ENCODE results near the gene THSD4. TPM values are rescaled to one million over a fixed set of nuclear protein-coding genes. Genes with fewer than 3 reads are reported as not detected.
A peak's percentile ranks its signal among the peaks of the same experiment; 100 is the strongest.

Gene THSD4
- total RNA-seq, 1 experiment from 2014 or later = 24.2 TPM

DNA sequence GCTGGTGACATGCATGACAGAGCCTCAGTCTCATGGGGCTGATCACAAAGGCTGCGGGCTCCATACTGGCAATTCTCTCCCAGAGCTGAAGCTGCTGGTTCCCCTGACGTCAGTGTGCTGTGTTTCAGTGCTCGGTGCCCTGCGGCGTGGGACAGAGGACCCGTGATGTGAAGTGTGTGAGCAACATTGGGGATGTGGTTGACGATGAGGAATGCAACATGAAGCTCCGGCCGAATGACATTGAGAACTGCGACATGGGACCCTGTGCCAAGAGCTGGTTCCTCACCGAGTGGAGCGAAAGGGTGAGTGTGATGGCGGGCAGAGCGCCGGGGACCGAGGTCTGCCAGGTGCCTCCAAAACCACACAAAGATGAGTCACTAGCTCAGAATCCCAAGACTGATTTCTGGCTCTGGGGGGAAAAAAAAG is 633.0 kb downstream of the THSD4 start:
- peak; percentile 59 for DNase-seq
- Mint-ChIP-seq H3K9me3 (ENCODE audit: low read depth, unreplicated experiment) (no peaks in the 10 kb centered on the region), H3K4me1 (ENCODE audit: low read depth, unreplicated experiment) (peaks cover 86% of the 10 kb centered on the region), H3K27me3 (ENCODE audit: unreplicated experiment) (no peaks in the 10 kb centered on the region), H3K27ac (ENCODE audit: unreplicated experiment) (peak overlapping the region; percentile 95), H3K4me3 (ENCODE audit: low read depth, unreplicated experiment) (peak overlapping the region; percentile 39), H3K36me3 (ENCODE audit: insufficient read depth, unreplicated experiment) (peaks cover 20% of the 10 kb centered on the region)
- TF ChIP-seq, protein P1, sequence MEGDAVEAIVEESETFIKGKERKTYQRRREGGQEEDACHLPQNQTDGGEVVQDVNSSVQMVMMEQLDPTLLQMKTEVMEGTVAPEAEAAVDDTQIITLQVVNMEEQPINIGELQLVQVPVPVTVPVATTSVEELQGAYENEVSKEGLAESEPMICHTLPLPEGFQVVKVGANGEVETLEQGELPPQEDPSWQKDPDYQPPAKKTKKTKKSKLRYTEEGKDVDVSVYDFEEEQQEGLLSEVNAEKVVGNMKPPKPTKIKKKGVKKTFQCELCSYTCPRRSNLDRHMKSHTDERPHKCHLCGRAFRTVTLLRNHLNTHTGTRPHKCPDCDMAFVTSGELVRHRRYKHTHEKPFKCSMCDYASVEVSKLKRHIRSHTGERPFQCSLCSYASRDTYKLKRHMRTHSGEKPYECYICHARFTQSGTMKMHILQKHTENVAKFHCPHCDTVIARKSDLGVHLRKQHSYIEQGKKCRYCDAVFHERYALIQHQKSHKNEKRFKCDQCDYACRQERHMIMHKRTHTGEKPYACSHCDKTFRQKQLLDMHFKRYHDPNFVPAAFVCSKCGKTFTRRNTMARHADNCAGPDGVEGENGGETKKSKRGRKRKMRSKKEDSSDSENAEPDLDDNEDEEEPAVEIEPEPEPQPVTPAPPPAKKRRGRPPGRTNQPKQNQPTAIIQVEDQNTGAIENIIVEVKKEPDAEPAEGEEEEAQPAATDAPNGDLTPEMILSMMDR (IDR thresholded peaks at IDR 0.05; ENCODE audit: unreplicated experiment) = no peak
- intact Hi-C loops (cut with micrococcal nuclease; ENCODE audit: unreplicated experiment) = no loop called here
- BruUV-seq (replicated peaks) = no TSS peak
- CTCF ChIA-PET = interaction anchor here (0.6 to 1.1 kb wide), 5 partner anchors 13 to 362 kb away, joined by 3 to 4 read pairs (median 4); no protein-coding TSS in a partner anchor

GRCh38 chr15:71749500-71749899 is 634.2 kb downstream of the THSD4 start:
- no peak for DNase-seq
- CTCF ChIA-PET = no interaction called here
- BruUV-seq (replicated peaks) = no TSS peak
- Mint-ChIP-seq H3K4me1 (ENCODE audit: low read depth, unreplicated experiment) (peaks cover 81% of the 10 kb centered on the region), H3K27ac (ENCODE audit: unreplicated experiment) (no peak overlapping the region), H3K36me3 (ENCODE audit: insufficient read depth, unreplicated experiment) (peaks cover 20% of the 10 kb centered on the region), H3K4me3 (ENCODE audit: low read depth, unreplicated experiment) (no peak overlapping the region), H3K9me3 (ENCODE audit: low read depth, unreplicated experiment) (no peaks in the 10 kb centered on the region), H3K27me3 (ENCODE audit: unreplicated experiment) (no peaks in the 10 kb centered on the region)
- intact Hi-C loops (cut with micrococcal nuclease; ENCODE audit: unreplicated experiment) = no loop called here
- TF ChIP-seq, protein P1 (IDR thresholded peaks at IDR 0.05; ENCODE audit: unreplicated experiment) = no peak

GRCh38 chr15:71752128-71752527 is 636.9 kb downstream of the THSD4 start:
- Mint-ChIP-seq H3K9me3 (ENCODE audit: low read depth, unreplicated experiment) (no peaks in the 10 kb centered on the region), H3K36me3 (ENCODE audit: insufficient read depth, unreplicated experiment) (peaks cover 18% of the 10 kb centered on the region), H3K27me3 (ENCODE audit: unreplicated experiment) (no peaks in the 10 kb centered on the region), H3K27ac (ENCODE audit: unreplicated experiment) (peak overlapping the region; percentile 78), H3K4me3 (ENCODE audit: low read depth, unreplicated experiment) (no peak overlapping the region), H3K4me1 (ENCODE audit: low read depth, unreplicated experiment) (peaks cover 67% of the 10 kb centered on the region)
- no TSS peak for BruUV-seq (replicated peaks)
- no peak for DNase-seq
- CTCF ChIA-PET = interaction anchor here (0.8 to 3.6 kb wide), 16 partner anchors 8 to 740 kb away, joined by 3 to 45 read pairs (median 8); no protein-coding TSS in a partner anchor
- intact Hi-C loops (cut with micrococcal nuclease; ENCODE audit: unreplicated experiment) = loop anchor here (1.0 to 2.0 kb wide), 3 partner anchors 39 to 403 kb away; no protein-coding TSS in a partner anchor
- TF ChIP-seq, protein P1 (IDR thresholded peaks at IDR 0.05; ENCODE audit: unreplicated experiment) = no peak

DNA sequence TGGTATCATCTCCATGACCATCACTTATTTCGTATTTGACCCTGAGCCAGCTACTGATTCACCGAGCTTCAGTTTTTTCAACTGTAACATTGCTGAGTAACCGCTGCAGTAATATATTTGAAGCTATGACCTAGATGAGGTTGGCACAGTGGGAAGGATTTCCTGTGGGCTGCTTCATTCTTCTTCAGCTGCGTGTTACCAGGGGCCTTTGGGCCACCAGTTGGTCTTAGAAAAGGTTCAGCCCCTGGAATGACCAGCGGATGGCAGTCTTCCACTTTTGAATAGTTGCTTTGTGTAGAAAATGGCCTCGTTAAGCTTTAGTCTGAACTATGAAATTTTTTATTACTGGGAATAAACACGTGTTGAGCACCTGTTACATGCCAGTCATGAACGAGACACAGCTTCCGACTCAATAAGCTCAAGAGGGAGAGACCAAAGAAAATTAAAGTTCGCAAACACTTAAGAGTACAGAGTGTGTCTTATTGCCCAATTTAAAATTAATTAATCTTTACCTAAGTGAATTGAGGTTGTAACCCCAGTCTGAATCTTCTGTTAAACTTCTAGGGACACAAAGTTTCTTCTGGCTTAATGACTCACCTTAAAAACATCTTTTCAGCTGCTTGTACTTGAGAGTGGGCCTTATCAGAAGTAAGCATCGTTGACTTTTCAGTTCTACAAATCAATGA is 637.5 kb downstream of the THSD4 start:
- Mint-ChIP-seq H3K9me3 (ENCODE audit: low read depth, unreplicated experiment) (no peaks in the 10 kb centered on the region), H3K4me3 (ENCODE audit: low read depth, unreplicated experiment) (no peak overlapping the region), H3K4me1 (ENCODE audit: low read depth, unreplicated experiment) (peaks cover 61% of the 10 kb centered on the region), H3K36me3 (ENCODE audit: insufficient read depth, unreplicated experiment) (peaks cover 12% of the 10 kb centered on the region), H3K27ac (ENCODE audit: unreplicated experiment) (peak overlapping the region; percentile 78), H3K27me3 (ENCODE audit: unreplicated experiment) (no peaks in the 10 kb centered on the region)
- BruUV-seq (replicated peaks) = no TSS peak
- CTCF ChIA-PET = interaction anchor here (0.8 to 3.6 kb wide), 18 partner anchors 9 to 741 kb away, joined by 3 to 45 read pairs (median 5); no protein-coding TSS in a partner anchor
- DNase-seq = peak; percentile 82
- TF ChIP-seq, protein P1 (IDR thresholded peaks at IDR 0.05; ENCODE audit: unreplicated experiment) = peak; percentile 58
- intact Hi-C loops (cut with micrococcal nuclease; ENCODE audit: unreplicated experiment) = loop anchor here (1.0 to 2.0 kb wide), 3 partner anchors 38 to 402 kb away; no protein-coding TSS in a partner anchor
